ENCODE results near the gene PLA2G4C. TPM values are rescaled to one million over a fixed set of nuclear protein-coding genes. Genes with fewer than 3 reads are reported as not detected.

The PLA2G4C gene
- total RNA-seq, 4 donors from 2014 or later = 3.8 to 15.6 (median 9.7) TPM

DNA sequence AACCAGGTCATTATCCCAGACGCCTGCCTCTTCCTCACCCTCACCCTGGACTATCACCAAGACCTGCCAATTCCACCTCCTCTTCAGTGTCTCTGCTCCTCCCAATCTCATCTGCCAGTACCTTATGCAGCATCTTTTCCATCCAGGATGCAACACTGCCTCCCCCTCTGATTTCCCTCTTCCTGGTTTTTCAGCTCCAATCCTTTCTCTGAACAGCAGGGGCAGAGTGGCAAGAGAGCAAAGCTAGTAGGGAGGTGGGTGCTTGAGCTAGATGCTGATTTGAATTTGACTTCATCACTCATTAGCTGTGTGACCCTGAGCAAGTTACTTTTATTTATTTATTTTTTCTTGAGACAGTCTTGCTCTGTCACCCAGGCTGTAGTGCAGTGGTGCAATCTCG, 41.2 kb downstream of the PLA2G4C start:
- no peaks in the 10 kb centered on the region for H3K4me1 ChIP-seq
- ATAC-seq = no peak
- H3K27ac ChIP-seq = no peak overlapping the region
- H3K27me3 ChIP-seq = no peaks in the 10 kb centered on the region
- H3K4me3 ChIP-seq = no peak overlapping the region
- WGBS, 2 donors (ENCODE audit: low coverage in 1 of 2) = 59 to 80% methylated on average over 1 to 2 of the region's 2 CpGs
- no peaks in the 10 kb centered on the region for H3K9me3 ChIP-seq
- TF ChIP-seq POLR2A (IDR thresholded peaks at IDR 0.05) (no peak), EP300 (IDR thresholded peaks at IDR 0.05) (no peak)
- peaks cover 0 to 53% of the 10 kb centered on the region in 2 donors for H3K36me3 ChIP-seq

DNA sequence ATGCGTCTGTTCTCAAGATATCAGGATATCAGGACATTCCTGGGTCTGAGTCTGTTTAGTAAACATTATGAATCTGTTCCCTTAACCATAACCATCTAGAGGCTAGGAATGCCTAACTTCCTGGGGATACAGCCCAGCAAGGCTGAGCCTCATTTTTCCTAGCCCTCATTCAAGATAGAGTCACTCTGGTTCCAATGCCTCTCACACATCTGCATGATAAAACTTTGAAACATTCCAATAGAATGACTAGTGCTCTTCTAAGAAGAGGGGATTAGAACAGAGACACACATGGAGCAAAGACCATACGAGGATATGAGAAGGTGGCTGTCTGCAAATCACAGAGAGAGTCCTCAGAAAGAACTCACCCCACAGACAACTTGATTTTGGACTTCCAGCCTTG, 46.1 kb downstream of the PLA2G4C start:
- Histone ChIP-seq H3K27ac (no peak overlapping the region), H3K4me3 (no peak overlapping the region), H3K36me3 (peaks cover 0 to 32% of the 10 kb centered on the region in 2 donors), H3K27me3 (no peaks in the 10 kb centered on the region), H3K4me1 (peaks cover 0 to 7% (median 0%) of the 10 kb centered on the region in 3 donors), H3K9me3 (no peaks in the 10 kb centered on the region)
- TF ChIP-seq POLR2A (IDR thresholded peaks at IDR 0.05) (no peak), EP300 (IDR thresholded peaks at IDR 0.05) (no peak), POLR2AphosphoS5 (IDR thresholded peaks at IDR 0.05) (no peak)
- TF ChIP-seq, protein P1, sequence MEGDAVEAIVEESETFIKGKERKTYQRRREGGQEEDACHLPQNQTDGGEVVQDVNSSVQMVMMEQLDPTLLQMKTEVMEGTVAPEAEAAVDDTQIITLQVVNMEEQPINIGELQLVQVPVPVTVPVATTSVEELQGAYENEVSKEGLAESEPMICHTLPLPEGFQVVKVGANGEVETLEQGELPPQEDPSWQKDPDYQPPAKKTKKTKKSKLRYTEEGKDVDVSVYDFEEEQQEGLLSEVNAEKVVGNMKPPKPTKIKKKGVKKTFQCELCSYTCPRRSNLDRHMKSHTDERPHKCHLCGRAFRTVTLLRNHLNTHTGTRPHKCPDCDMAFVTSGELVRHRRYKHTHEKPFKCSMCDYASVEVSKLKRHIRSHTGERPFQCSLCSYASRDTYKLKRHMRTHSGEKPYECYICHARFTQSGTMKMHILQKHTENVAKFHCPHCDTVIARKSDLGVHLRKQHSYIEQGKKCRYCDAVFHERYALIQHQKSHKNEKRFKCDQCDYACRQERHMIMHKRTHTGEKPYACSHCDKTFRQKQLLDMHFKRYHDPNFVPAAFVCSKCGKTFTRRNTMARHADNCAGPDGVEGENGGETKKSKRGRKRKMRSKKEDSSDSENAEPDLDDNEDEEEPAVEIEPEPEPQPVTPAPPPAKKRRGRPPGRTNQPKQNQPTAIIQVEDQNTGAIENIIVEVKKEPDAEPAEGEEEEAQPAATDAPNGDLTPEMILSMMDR (IDR thresholded peaks at IDR 0.05) = no peak
- WGBS, 2 donors (ENCODE audit: low coverage in 1 of 2) = 88 to 100% methylated on average over 1 to 2 of the region's 2 CpGs
- no peak for ATAC-seq

DNA sequence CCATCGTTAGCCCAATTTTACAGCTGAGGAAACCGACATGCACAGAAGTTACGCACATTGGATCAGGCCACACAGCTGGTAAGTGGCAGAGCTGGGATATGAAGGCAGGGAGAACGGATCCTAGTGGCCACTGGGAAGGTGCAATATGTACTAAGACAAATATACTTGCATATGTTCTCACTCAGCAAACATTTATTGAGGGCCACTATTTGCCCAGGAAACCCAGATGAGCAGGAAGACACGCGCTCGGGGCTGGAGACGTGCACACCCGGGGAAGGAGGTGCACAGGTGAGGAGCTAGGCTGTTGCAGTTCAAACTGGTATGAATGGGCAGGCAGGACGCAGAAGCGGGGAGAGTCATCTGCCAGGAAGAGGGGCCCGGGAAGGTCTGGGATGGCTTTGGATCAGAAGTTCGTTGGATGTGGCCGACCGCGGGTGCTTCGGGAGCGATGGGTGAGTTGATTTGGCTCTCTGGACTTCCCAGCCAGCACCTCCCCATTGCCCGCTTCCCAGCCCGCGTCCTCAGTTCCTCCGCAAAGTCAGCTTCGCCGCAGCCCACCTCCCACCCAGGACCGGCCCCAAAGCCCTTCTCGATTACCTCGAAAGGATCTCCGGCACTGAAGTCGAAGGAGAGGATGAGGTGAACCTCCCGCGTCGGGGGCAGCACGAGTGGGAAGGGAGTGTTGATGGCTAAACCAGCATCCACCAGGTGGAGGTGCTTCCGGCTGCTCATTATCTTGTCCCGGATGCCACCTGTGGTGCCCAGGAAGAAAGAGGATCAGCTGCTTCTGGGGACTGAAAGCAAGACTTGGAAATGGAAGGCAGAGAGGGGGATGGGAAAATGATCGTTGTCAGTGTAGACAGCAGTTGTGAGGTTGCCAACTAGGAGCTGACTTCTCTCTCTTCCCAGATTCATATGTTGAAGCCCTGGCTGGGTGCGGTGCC, 48.9 kb downstream of the PLA2G4C start:
- TF ChIP-seq POLR2A (IDR thresholded peaks at IDR 0.05) (no peak), POLR2AphosphoS5 (IDR thresholded peaks at IDR 0.05) (no peak), EP300 (IDR thresholded peaks at IDR 0.05) (no peak)
- TF ChIP-seq, protein P1 (IDR thresholded peaks at IDR 0.05) = no peak
- ATAC-seq = no peak
- Histone ChIP-seq H3K4me1 (peaks cover 0 to 7% (median 0%) of the 10 kb centered on the region in 3 donors), H3K27me3 (no peaks in the 10 kb centered on the region), H3K27ac (no peak overlapping the region), H3K36me3 (peaks cover 0 to 21% of the 10 kb centered on the region in 2 donors), H3K9me3 (no peaks in the 10 kb centered on the region), H3K4me3 (no peak overlapping the region)
- WGBS, 2 donors (ENCODE audit: low coverage in 1 of 2) = 64 to 71% methylated on average over 19 to 20 of the region's 37 CpGs

DNA sequence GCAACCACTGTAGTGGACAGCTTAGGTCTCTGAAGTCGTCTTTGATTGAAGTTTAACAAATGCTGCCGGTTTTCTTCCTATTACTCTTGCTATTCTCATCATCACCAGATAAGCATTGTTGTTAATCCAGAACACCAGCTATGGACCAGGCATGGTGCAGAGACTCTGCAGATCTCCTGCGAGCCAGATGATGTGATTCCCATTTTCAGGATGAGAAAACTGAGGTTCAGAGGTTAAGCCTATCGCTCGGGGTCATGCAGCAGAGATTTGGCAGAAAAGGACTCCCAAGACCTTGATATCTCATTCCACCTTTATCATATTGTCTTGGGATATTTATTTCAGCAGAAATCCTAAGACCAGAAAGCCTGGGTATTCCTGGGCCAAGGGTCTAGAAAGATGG, 50.2 kb downstream of the PLA2G4C start:
- ATAC-seq = no peak
- H3K27ac ChIP-seq = no peak overlapping the region
- H3K4me3 ChIP-seq = no peak overlapping the region
- peaks cover 0 to 17% of the 10 kb centered on the region in 2 donors for H3K36me3 ChIP-seq
- no peaks in the 10 kb centered on the region for H3K9me3 ChIP-seq
- H3K27me3 ChIP-seq = no peaks in the 10 kb centered on the region
- 86 to 100% methylated on average over 2 to 5 of the region's 5 CpGs for WGBS, 2 donors (ENCODE audit: low coverage in 1 of 2)
- TF ChIP-seq POLR2A (IDR thresholded peaks at IDR 0.05) (no peak), EP300 (IDR thresholded peaks at IDR 0.05) (no peak), POLR2AphosphoS5 (IDR thresholded peaks at IDR 0.05) (no peak)
- TF ChIP-seq, protein P1 (IDR thresholded peaks at IDR 0.05) = no peak
- peaks cover 0 to 7% (median 0%) of the 10 kb centered on the region in 3 donors for H3K4me1 ChIP-seq

DNA sequence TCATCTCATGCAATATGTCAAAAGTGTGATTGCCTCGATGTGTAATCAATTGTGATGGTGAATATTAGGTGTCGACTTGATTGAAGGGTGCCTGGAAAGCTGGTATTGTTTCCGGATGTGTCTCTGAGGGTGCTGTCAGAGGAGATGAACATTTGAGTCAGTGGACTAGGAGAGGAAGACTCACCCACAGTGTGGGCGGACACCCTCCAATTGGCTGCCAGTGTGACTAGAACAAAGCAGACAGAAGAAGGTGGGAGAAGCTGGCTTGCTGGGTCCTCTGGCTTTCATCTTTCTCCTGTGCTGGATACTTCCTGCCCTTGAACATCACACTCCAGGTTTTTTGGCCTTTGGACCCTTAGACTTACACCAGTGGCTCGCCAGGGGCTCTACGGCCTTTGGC, 51.3 kb downstream of the PLA2G4C start:
- no peak for ATAC-seq
- Histone ChIP-seq H3K9me3 (no peaks in the 10 kb centered on the region), H3K27me3 (no peaks in the 10 kb centered on the region), H3K4me3 (no peak overlapping the region), H3K36me3 (peaks cover 0 to 23% of the 10 kb centered on the region in 2 donors), H3K4me1 (peaks cover 0 to 7% (median 0%) of the 10 kb centered on the region in 3 donors), H3K27ac (no peak overlapping the region)
- TF ChIP-seq POLR2A (IDR thresholded peaks at IDR 0.05) = no peak
- TF ChIP-seq, protein P1 (IDR thresholded peaks at IDR 0.05) = no peak
- no peak for TF ChIP-seq POLR2AphosphoS5 (IDR thresholded peaks at IDR 0.05)
- TF ChIP-seq EP300 (IDR thresholded peaks at IDR 0.05) = no peak
- 85 to 87% methylated on average over 6 of the region's 6 CpGs for WGBS, 2 donors (ENCODE audit: low coverage in 1 of 2)

Data from gastroesophageal sphincter (tissue), 4 donors.